ENCODE measurements around the gene STAB1.

The STAB1 gene

DNA sequence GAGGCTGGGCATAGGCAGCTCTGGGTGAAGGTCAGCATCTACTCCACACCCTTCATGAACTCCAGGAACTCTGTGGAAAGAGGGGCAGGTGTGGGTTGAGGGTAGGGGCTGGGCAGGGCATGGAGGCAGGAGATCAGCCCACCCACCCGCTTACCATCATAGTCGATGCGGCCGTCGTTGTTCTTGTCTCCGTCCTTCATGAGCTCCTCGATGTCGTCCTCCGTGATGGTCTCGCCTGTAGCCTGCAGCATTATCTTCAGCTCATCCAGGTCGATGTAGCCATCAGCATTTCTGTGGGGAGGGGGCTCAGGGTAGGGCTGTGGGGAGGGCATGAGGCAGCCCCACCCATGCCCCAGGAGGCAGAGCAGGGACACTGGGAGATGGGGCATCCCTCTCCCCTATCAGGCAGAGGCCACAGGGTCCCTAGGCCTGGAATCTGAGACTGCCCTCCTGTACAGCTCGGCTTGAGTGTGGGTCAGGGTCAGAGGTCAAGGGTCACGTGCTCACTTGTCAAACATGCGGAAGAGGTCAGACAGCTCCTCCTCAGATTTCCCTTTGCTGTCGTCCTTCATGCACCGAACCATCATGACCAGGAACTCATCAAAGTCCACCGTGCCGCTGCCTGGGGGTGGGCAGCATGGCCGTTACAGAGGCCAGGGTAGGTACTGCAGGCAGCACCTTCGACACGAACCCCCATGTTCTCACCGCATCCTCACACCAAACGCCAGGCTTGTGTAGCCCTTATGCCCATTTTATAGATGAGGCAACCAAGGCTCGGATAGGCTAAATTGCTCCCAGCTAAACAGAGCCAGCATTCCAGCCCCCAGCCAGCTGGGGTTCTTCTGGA lies 43.7 kb upstream of the STAB1 start:
- in situ Hi-C loops (cut with HindIII; ENCODE audit: low pct_ligation_motif_present, low sequenced_read_pairs), result no loop called here
- Histone ChIP-seq H3K4me3 (ENCODE audit: low read depth, low read length) (no peak overlapping the region), H3K36me3 (replicated peaks) (no peaks in the 10 kb centered on the region), H3K27ac (no peak overlapping the region), H3K27me3 (replicated peaks) (no peaks in the 10 kb centered on the region)
- TF ChIP-seq, protein P1, sequence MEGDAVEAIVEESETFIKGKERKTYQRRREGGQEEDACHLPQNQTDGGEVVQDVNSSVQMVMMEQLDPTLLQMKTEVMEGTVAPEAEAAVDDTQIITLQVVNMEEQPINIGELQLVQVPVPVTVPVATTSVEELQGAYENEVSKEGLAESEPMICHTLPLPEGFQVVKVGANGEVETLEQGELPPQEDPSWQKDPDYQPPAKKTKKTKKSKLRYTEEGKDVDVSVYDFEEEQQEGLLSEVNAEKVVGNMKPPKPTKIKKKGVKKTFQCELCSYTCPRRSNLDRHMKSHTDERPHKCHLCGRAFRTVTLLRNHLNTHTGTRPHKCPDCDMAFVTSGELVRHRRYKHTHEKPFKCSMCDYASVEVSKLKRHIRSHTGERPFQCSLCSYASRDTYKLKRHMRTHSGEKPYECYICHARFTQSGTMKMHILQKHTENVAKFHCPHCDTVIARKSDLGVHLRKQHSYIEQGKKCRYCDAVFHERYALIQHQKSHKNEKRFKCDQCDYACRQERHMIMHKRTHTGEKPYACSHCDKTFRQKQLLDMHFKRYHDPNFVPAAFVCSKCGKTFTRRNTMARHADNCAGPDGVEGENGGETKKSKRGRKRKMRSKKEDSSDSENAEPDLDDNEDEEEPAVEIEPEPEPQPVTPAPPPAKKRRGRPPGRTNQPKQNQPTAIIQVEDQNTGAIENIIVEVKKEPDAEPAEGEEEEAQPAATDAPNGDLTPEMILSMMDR (IDR thresholded peaks at IDR 0.05; ENCODE audit: low read depth, low read length, missing control alignments), result no peak
- no peak for DNase-seq

DNA sequence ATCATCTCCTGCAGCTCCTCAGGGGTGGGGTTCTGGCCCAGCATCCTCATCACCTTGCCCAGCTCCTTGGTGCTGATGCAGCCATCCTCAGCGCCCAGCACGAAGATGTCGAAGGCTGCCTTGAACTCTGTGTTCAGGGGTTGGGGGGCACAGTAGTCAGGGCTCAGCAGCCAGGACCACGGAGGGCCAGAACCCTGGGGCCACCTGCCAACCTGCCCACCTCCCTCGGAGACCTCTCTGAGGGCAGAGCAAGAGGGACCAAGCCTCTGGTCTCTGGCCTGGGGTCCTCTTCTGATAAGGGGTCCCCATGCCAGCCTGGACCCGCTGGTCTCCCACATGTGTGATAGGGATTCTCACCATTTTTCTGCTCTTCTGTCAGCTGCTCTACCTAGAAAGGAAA lies 43.0 kb upstream of the STAB1 start:
- no peak for DNase-seq
- no peak overlapping the region for H3K27ac ChIP-seq
- TF ChIP-seq, protein P1 (IDR thresholded peaks at IDR 0.05; ENCODE audit: low read depth, low read length, missing control alignments), result no peak
- no peaks in the 10 kb centered on the region for H3K27me3 ChIP-seq (replicated peaks)
- in situ Hi-C loops (cut with HindIII; ENCODE audit: low pct_ligation_motif_present, low sequenced_read_pairs), result no loop called here
- no peak overlapping the region for H3K4me3 ChIP-seq (ENCODE audit: low read depth, low read length)
- H3K36me3 ChIP-seq (replicated peaks), result no peaks in the 10 kb centered on the region

DNA sequence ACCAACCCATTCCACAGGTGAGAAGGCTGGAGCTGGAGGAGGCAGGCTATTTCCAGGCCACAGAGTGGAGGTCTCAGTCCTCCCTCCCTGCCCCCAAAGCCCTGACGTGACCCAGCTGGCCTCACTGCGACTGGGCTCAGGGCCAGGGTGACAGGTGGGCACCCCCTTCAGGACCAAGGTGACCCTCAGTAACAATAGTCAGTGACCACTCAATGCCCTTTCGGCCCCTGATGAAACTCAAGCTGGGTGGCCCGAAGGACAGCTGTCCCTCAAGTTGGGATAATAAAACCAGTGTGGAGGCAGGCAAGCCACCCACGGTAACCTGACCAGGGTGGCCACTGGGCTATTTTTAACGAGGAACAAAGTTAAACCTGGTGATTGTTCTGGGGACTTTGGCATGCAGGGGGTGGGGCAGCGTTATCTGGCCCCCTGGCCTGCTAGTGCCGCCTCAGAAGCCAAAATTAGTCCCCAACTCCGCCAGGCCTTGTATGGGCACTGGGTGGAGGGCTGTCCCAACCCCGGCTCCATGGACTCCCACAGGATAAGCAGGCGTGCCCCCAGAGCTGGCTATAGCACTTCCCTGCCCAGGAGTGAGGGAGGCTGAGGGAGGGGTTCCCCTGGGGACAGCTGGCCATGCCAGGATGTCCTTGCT lies 42.4 kb upstream of the STAB1 start:
- H3K27me3 ChIP-seq (replicated peaks), result no peaks in the 10 kb centered on the region
- no peaks in the 10 kb centered on the region for H3K36me3 ChIP-seq (replicated peaks)
- in situ Hi-C loops (cut with HindIII; ENCODE audit: low pct_ligation_motif_present, low sequenced_read_pairs), result no loop called here
- no peak overlapping the region for H3K4me3 ChIP-seq (ENCODE audit: low read depth, low read length)
- H3K27ac ChIP-seq, result no peak overlapping the region
- DNase-seq, result no peak
- TF ChIP-seq, protein P1 (IDR thresholded peaks at IDR 0.05; ENCODE audit: low read depth, low read length, missing control alignments), result no peak

DNA sequence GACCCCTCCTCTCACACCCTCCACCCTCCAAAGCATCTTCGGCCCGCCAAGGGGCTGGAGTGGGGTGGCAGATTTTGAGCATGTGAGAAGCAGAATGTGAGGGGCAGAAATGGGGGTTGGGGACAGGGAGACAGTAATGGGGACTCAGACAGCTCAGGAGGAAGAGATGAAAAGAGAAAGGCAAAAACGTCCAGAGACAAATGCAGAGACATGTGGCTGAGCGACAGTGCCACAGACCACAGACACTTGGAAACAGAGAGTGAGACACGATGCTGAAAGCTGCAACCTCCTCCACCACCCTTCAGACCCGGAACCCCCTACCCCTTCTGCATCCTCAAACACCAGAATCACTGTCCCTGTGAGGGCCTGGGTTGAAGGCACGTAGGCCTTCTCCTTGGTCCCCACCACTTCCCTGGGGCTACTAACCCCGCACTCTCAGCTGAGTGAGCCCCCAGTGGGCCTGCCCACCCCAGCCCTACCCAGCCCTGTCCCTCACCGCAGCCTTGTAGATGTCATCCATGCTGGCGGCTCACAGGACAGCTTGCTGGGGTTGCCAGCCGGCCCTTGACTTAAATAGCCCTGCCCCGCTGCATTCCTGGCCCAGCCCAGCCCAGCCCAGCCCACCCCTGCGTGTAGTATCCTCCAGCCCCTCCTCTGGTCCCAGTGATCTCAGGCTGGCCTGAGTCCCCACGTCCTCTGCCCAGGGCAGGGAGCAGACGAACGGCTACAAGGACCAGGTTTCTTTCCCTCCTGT lies 41.5 kb upstream of the STAB1 start, which contains the start of gene TNNC1:
Gene TNNC1, minus strand, starts transcription at position 546 of the 754 bp plus-strand sequence. Its CDS starts 26 bp downstream, at position 520.
- TF ChIP-seq, protein P1 (IDR thresholded peaks at IDR 0.05; ENCODE audit: low read depth, low read length, missing control alignments), result no peak
- peaks cover 1% of the 10 kb centered on the region for H3K36me3 ChIP-seq (replicated peaks)
- no peak for DNase-seq
- no peak within 1 kb of the TSS for H3K4me3 ChIP-seq (ENCODE audit: low read depth, low read length)
- H3K27me3 ChIP-seq (replicated peaks), result no peaks in the 10 kb centered on the region
- in situ Hi-C loops (cut with HindIII; ENCODE audit: low pct_ligation_motif_present, low sequenced_read_pairs), result no loop called here
- no peak within 1 kb of the TSS for H3K27ac ChIP-seq

DNA sequence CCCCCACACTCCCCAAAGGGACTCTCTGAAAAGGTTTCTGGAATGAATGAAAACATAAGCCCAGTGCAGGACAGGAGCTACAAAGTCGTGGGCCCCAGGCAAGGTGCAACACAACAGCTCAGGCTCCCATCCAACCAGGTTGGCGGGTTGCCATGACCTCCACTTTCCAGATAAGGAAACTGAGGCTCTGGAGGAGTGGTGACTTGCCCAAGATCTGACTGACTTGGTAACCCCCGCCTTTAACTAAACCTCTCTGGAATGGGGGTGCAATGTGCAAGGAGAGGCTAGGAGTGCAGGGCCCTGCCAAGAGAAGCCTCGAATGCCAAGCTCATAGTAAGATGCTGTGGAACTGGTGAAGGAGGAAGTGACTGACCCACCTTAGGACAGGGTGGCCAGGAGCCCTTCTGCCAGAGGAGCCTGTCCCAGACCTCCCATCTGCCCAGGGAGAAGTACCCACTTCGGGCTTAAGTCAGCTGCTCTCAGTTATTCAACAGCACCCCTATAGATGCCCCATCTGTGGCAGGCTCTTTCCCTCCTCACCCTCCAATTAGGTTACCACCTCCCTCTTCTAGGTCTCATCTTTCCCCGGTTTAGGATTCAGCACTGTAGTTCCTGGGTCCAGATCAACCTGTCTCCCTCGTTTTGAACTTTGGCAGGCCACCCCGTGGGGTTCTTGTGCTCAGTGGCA lies 40.7 kb upstream of the STAB1 start:
- TF ChIP-seq, protein P1 (IDR thresholded peaks at IDR 0.05; ENCODE audit: low read depth, low read length, missing control alignments), result no peak
- no peak overlapping the region for H3K4me3 ChIP-seq (ENCODE audit: low read depth, low read length)
- peaks cover 8% of the 10 kb centered on the region for H3K36me3 ChIP-seq (replicated peaks)
- no peak overlapping the region for H3K27ac ChIP-seq
- DNase-seq, result no peak
- in situ Hi-C loops (cut with HindIII; ENCODE audit: low pct_ligation_motif_present, low sequenced_read_pairs), result no loop called here
- no peaks in the 10 kb centered on the region for H3K27me3 ChIP-seq (replicated peaks)

Measured in brain microvascular endothelial cell (primary cell).